Occipital lobe (tissue), 2 donors: ENCODE data around the gene ITIH2. TPM values are rescaled to one million over a fixed set of nuclear protein-coding genes. Genes with fewer than 3 reads are reported as not detected.
"Not testable (repeated sequence)": the region's sequence is repeated elsewhere in the genome, so short reads cannot be mapped to it uniquely, and the experiment has no call there.

Source experiments
- DNase-seq: peaks from one replicate; lab custom pipeline; 2025; lab: John Stamatoyannopoulos, UW
- total RNA-seq: library from RNA; depleted of rRNA; stranded (reverse); fragments of >200 nt; gene quantifications from one replicate; pipeline ENCODE4 v1.2.3, GENCODE V29; 2014

Gene ITIH2, protein sequence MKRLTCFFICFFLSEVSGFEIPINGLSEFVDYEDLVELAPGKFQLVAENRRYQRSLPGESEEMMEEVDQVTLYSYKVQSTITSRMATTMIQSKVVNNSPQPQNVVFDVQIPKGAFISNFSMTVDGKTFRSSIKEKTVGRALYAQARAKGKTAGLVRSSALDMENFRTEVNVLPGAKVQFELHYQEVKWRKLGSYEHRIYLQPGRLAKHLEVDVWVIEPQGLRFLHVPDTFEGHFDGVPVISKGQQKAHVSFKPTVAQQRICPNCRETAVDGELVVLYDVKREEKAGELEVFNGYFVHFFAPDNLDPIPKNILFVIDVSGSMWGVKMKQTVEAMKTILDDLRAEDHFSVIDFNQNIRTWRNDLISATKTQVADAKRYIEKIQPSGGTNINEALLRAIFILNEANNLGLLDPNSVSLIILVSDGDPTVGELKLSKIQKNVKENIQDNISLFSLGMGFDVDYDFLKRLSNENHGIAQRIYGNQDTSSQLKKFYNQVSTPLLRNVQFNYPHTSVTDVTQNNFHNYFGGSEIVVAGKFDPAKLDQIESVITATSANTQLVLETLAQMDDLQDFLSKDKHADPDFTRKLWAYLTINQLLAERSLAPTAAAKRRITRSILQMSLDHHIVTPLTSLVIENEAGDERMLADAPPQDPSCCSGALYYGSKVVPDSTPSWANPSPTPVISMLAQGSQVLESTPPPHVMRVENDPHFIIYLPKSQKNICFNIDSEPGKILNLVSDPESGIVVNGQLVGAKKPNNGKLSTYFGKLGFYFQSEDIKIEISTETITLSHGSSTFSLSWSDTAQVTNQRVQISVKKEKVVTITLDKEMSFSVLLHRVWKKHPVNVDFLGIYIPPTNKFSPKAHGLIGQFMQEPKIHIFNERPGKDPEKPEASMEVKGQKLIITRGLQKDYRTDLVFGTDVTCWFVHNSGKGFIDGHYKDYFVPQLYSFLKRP
- 8.6 TPM for total RNA-seq

DNA sequence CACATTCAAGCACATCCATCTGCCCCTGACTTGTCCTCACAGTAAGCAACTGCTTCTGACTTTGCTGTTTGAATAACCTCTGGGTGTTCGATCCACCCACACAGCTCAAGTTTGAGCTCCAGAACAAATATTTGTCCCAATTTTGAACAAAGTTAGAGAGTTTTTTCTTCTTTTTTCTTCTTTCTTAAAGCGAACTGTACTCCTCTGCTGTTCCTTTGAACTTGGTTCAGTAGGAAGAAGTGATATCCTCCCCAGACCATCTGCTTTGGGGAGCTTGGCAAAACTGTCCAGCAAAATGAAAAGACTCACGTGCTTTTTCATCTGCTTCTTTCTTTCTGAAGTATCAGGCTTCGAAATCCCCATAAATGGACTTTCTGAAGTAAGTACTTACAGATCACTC is at the start of gene ITIH2:
Gene ITIH2, plus strand, starts transcription at position 177 of the 400 bp plus-strand sequence. Its CDS starts 119 bp downstream, at position 296.
- no peak for DNase-seq

DNA sequence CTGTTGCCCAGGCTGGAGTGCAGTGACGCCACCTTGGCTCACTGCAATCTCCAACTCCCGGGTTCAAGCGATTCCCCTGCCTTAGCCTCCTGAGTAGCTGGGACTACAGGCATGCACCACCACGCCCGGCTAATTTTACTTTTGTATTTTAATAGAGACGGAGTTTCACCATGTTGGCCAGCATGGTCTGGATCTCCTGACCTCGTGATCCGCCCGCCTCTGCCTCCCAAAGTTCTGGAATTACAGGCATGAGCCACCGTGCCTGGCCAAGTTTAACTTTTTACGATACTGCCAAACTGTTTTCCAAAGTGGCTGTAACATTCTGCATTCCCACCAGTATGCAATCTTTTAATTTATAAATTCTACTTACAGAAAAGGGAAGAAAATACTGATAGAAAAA is 46.0 kb upstream of the ITIH2 start:
- not testable (repeated sequence) for DNase-seq

DNA sequence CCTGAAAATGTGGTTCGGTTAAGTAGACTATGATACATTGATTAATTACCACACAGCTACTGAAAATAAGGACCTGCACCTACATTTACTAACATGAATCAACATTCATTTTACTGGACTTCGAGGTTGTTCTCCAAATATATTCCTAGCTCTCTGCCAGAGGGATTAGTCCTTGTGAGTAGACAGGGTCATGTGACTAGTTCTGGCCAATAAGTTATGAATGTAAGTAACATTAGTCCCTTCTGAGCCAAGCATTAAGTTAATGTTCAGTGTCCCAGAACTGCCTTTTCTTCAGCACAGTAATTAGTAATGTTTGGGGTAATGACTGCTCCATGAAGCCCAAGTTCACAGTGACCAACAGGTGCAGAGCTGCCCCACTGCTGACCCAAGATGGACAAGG is 45.6 kb upstream of the ITIH2 start:
- DNase-seq = no peak

DNA sequence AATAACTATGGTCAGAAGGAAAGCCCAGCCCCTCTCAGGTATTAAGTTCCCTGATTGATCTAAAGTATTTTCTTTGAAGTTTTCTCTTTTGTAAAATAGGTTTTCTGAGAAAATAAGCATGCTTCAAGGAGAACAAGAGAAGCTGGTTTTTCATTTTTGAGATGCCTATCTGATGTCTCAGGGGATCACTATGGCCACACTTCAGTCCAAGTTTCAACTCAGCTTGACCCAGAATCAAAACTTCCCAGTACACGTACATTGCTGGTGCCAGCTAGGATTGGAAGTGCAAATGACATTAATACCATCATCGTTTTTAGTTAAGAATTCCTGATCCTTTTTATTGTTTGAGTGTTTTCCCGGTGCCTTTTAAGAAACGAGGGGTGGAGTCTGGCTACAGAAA is 43.6 kb upstream of the ITIH2 start:
- DNase-seq = no peak

DNA sequence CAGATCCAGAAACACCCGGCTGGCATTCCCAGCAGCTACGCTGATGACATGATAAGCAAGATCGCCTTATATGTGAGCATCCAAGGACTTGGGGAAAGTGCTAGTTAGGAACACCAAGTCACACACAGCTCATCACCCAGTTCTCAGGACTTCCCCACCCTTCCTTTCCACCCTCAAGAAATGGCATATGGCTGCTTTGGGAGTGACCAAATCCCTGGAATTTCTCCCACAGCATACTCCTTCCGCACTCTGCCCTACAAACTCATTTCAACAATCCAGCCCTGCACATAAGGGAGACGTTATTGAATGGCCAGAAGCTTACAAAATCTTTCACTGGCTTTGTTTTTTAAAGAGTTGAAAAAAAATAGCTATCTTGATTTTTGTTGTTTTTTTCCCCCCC is 40.6 kb upstream of the ITIH2 start:
- no peak for DNase-seq

DNA sequence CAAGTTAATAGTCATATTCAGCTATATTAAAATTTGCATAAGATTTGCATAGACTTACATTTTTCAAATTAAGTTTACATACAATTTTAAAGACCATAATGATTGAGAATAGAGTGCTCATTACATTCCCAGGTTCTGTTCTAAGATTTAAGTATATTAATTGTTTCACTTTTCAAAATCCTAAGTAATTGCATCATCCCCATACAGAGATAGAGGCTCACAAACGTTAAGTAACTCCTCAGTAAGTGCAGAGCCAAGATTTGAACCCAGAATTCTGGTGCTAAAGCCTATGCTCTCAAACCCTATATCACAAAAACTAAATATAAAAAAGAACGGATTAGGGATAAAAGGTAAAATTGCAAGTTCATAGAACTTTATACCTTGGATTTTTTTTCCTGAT is 38.4 kb upstream of the ITIH2 start:
- no peak for DNase-seq

DNA sequence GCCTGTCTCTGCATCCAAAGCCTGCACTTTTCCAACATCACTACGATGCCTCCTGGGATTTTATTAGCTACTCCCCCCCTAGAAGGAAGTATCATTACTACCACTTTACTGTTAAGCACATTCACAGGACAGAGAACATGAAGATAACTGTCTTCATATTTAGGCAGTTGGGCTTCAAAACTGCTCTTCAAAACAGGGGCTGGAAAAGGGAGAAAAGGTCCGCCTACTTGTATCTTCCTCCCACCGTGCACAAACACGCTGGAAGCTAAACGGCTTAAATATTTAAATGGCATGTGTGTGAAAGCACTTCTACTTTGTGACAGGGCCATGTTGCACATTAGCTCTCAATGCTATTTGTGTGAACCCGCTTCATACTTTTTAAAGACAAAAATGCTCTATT is 37.3 kb upstream of the ITIH2 start:
- DNase-seq = no peak

DNA sequence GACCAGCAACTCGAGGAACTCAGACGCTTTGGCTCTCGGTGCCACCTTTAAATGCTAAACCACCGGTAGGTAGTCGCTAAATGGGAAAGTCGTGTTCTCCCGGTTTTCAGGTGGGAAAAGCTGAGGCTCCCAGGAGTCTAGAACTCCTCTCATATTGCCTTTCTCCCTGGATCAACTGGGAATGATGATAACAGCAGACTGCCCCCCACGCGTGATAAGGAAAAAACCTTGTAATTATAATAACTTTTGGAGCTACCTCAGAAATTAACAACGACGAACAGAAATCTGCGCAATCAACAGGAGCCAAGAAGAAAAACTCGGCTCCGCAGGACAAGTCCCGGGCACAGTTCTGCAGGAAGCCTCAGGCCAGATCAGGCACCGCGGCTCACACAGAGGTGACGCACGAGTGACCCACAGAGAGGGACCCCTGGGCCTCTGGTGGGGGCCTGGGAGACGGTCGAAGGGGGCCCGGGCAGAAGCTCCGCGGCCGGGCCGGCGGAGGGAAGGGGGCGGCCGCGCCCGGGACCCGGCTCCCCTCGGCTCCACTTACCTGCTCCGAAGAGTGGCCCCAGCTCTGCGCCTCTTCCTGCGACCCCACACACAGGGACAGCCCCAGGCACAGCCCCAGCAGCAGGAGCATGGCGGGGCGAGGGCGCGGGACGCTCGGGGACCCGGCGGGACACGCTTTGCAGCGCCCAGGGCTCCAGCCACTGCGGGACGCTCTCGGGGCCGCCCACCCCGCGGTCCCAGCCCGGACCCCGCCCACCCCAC is 36.7 kb upstream of the ITIH2 start, which contains the start of gene ITIH5:
Gene ITIH5, minus strand, starts transcription at position 714 of the 771 bp plus-strand sequence. Its CDS starts 74 bp downstream, at position 640.
- DNase-seq = no peak

DNA sequence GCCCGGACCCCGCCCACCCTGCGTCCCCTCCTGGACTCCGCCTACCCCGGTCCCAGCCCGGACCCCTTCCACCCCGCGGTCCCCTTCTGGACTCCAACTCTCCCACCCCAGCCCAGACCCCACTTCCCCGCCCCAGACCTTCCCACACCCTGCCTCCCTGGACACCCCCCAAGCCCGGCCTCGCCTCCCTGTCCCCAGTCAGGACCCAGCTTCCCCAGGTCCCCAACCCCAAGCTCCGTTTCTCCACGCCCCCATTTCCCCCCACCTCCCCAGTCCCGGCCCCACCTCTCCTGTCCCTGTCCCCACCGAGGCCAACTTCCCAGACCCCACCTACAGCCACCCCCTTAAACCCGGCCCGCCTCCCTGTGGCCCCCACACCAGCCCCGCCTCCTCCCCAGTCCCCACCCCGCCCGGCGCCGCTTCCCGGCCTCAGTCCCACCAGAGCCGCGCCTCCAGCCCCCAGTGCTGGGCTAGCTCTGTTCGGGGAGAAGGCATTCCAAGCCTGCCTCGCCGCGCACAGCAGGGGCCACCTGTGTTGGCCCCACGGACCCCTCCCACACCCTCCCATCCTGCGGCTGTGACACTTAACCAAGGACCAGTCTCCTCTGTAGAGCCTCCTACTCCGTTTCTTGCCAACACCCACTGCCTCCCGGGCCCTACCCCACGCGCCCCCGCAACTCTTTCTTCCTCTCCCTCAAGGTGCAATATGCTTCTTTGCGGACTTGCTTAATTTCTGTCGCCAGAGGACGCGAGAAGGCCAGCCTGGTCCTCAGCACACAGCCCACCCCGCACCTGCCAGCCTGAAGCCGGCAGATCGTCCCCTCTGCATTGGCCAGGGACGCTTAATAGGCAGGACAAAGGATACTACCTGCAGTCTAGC is 35.6 kb upstream of the ITIH2 start:
- no peak for DNase-seq

DNA sequence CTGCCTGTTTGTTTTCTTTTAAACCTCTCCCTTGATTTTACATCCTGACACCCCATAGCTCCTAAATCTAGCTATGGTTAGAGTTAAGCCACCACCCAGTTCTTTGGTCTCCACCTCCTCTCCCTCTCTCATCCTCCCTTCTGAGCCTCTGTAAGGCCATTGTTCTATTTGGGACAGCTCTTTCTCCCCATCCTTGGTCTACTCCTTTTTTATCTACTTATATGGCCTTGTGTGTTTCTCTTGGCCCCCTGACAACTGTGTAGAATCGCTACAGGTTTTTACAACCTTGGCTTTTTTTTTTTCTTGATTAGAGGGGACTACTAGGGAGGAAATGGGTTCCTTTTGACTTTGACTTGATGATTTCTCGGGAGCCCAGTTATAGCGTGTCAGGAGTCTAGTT is 33.0 kb upstream of the ITIH2 start:
- DNase-seq = no peak

DNA sequence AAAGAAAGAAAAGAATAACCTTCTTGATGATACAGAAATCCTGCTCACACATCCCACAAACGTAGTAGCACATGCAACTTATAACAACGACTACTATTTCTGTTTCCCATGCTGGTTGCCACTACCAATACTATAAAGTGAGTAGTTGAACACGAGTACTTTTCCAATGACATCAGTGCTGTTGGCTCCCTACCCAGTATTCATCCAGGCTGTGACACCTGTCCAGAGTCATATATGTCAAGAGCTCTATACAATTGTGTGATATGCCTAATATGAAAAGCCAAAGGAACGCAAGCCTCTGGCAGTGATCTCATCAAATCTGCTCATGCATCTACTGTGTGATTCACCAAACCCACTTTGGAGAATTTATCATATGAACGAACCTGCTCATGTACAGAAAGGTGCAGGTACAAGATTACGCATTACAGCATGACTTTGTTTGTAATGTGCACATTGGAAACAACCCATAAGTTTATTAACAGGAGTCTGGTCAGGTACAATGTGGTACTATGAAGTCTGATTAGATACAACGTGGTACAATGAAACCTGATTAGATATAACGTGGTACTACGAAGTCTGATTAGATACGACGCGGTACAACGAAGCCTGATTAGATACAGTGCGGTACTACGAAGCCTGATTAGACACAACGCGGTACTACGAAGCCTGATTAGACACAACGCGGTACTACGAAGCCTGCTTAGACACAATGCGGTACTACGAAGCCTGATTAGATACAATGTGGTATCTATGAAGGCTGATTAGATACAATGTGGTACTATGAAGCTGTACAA is 30.6 kb upstream of the ITIH2 start:
- no peak for DNase-seq

DNA sequence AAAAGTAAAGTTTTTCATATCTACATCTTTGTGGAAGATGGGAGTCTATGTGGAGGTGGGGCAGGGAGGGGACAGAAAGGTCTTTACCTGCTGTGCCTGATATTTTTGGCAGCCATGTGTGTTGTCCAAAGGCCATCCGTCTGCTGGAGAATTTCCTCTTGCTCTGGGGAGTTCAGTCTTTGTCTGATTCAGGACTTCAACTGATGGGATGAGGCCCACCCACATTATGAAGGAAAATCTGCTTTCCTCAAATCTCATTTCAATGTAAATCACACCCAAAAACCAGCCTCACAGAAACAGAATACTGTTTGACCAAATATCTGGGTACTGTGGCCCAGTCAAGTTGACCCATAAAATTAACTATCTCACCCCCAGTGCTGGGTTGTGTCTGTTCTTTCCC is 23.9 kb upstream of the ITIH2 start:
- no peak for DNase-seq

DNA sequence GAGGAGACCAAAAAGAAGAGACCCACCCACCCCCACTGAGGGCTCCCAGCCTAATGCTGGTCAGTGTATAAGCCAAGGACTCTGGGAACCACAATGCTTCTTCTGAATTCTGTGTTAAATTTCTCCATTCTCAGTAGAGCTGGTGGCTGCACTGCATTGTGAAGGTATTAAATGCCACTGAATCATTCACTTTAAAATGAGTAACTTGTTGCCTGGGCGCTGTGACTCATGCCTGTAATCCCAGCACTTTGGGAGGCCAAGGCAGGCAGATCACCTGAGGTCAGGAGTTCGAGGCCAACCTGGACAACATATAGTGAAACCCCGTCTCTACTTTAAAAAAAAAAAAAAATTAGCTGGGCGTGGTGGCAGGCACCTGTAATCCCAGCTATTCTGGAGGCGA is 23.0 kb upstream of the ITIH2 start:
- not testable (repeated sequence) for DNase-seq

DNA sequence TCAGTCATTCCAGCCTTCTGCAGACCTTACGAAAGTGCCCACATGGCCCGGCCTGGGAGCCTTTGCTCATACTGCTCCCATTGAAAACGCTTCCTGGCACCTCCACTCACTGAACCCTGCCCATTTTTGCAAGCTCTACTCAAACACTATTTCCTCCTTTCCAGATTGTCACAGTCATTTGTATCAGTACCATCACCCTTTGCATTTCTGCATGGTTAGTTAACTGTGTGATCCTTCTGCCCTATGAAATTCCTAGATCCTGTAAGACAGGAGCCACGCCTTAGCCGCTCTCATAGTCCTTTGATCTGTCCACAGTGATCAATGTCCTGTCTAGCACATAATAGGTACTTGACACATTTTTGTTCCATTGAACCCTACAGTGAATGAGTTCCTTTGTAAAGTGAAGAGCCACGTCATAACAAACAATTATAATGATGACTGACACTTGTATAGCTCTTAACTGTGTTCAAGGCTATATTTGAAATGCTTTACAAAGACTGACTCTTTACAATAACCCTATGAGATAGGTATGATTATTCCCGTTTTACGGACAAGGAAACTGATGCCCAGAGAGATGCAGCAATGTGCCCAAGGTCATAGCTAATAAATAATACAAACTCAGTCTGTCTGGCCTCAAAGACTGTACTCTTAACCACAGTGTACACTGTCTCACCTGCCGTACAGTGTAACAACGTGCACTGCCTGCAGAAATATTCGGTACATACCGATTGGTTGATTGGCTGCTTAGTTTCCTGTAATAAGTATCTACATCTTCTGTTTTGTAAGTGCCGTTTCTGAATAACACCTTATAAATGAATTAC is 16.6 kb upstream of the ITIH2 start:
- no peak for DNase-seq

DNA sequence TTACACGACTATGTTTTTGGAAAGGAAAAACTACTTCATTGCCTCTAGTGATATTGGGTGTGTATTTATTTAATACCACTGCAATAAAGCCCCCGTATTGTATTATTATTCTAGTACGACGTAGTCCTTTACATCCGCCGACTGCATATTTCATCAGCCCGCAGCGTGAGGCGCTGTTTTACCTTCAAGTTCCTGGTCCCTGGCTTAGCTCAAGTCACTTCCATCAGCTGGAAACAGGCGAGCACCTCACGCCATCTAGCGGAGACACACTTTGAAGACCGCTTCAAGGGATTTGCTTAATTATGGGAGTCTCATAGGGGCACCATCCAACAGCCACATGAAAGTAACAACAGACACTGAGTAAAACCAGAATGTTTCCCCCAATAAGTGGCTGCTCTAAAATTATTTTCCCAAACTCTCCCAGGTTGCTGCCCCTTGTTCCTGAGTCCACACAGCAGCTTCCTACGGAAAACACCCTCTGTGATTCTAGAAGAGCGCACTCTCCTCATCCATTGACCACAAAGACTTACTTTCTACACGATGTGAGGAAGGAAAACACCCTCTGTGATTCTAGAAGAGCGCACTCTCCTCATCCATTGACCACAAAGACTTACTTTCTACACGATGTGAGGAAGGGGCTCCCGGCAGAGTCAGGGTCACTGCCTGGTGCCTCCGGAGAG is 15.7 kb upstream of the ITIH2 start:
- peak; percentile 73 for DNase-seq

DNA sequence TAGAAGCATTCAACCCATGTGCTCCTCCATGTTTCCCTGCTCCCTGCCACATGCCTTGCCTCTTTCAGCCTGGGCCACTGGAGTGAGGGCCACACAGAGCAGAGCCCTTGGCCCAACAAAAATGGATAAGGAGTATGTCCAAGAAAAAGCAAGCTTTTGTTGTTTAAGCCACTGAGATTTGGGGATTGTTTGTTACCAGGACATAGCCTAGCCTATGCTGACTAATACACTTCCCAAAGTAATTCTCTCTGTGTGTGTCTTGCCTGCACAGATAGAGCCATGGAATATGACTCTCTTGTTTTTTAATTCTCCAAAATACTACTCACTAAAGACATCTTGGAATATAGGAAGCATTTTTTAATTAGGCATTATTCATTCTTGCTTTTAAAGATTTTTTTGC is 13.5 kb upstream of the ITIH2 start:
- DNase-seq = no peak

DNA sequence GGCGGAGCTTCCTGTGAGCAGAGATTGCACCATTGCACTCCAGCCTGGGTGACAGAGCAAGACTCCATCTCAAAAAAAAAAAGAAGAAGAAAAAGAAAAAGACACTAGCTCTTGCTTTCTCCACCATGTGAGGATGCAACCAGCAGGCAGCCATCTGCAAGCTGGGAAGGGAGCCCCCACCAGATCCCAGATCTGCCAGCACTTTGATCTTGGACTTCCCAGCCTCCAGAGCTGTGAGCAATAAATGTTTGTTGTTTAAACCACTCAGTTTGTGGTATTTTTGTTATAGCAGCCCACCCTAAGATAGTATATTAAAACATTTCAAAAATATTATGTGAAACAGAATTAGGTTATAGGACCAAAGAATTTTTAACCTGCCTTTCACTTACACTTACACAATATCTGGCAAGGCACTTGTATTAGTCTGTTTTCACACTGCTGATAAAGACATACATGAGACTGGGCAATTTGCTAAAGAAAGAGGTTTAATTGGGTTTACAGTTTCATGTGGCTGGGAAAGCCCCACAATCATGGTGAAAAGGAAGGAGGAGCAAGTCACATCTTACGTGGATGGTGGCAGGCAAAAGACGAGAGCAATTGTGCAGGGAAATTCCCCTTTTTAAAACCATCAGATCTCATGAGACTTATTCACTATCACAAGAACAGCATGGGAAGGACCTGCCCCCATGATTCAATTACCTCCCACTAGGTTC is 12.1 kb upstream of the ITIH2 start:
- not testable (repeated sequence) for DNase-seq

DNA sequence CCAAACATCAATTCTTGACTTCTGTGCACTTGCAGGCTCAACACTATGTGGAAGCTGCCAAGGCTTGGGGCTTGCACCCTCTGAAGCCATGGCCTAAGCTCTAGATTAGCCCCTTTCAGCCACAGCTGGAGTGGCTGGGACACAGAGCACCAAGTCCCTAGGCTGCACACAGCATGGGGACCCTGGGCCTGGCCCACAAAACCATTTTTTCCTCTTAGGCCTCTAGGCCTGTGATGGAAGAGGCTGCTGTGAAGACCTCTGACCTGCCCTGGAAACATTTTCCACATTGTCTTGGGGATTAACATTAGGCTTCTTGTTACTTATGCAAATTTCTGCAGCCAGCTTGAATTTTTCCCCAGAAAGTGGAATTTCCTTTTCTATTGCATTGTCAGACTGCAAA is 10.7 kb upstream of the ITIH2 start:
- not testable (repeated sequence) for DNase-seq
